H1 (cell line): Measurements from ENCODE around the gene UROS. TPM values are rescaled to one million over a fixed set of nuclear protein-coding genes. Genes with fewer than 3 reads are reported as not detected.

Experiments
- CTCF ChIA-PET: fragments of 300-600 bp; sonication (Branson Sonifier 250); formaldehyde crosslinking; loops from one replicate; lab custom pipeline; 2021; ENCODE audit not compliant: partially characterized antibody; lab: Charles Lee
- POLR2A ChIA-PET: fragments of 300-600 bp; sonication (Branson Sonifier 250); formaldehyde crosslinking; loops from one replicate; lab custom pipeline; 2021; ENCODE audit warnings: inconsistent platforms; ENCODE audit not compliant: partially characterized antibody; lab: Charles Lee
- DNase-seq, 2 experiments: peaks; one replicate each; pipeline versions ENCODE4 v3.0.0 to v3.0.0-alpha.2; 2010 to 2022; ENCODE audit warnings: low spot score in 2 of 2, low read depth in 1 of 2, mixed read lengths in 1 of 2
- FAIRE-seq: peaks from 2 replicates; lab custom pipeline; 2011; peaks lifted over from hg19 to GRCh38; lab: Jason Lieb, UNC
- H2AFZ ChIP-seq: 2 replicates; pipeline ENCODE4 v1.8.1; 2012; ENCODE audit warnings: low read length, inconsistent platforms
- H2AK5ac ChIP-seq: 2 replicates; pipeline ENCODE4 v1.6.1; 2013; ENCODE audit warnings: low read depth, low read length
- H2BK120ac ChIP-seq: replicated peaks from 2 replicates; pipeline ENCODE3; 2013; ENCODE audit warnings: low read depth, low read length, inconsistent platforms
- H2BK12ac ChIP-seq: 2 replicates; pipeline ENCODE4 v1.6.1; 2013; ENCODE audit warnings: low read depth, low read length
- H2BK15ac ChIP-seq: 2 replicates; pipeline ENCODE4 v1.6.1; 2013; ENCODE audit warnings: low read length
- H2BK20ac ChIP-seq: 2 replicates; pipeline ENCODE4 v1.6.1; 2013; ENCODE audit warnings: low read length
- H2BK5ac ChIP-seq: 2 replicates; pipeline ENCODE4 v1.6.1; 2013; ENCODE audit warnings: low read depth, low read length
- H3K14ac ChIP-seq: 2 replicates; pipeline ENCODE4 v1.6.1; 2013; ENCODE audit warnings: inconsistent platforms; ENCODE audit not compliant: insufficient read length
- H3K18ac ChIP-seq: 2 replicates; pipeline ENCODE4 v1.6.1; 2013; ENCODE audit warnings: low read length; ENCODE audit errors: extremely low read depth
- H3K23ac ChIP-seq: 2 replicates; pipeline ENCODE4 v1.6.1; 2013; ENCODE audit warnings: inconsistent platforms; ENCODE audit not compliant: insufficient read length
- H3K23me2 ChIP-seq: 2 replicates; pipeline ENCODE4 v1.6.1; 2013; ENCODE audit warnings: low read depth, low read length
- H3K27ac ChIP-seq: 2 replicates; pipeline ENCODE4 v1.6.1; 2011; ENCODE audit warnings: low read depth, low read length, inconsistent platforms
- H3K27me3 ChIP-seq, 4 experiments: replicated peaks in 1 of 4; 1 replicate in 1 of 4; 2 replicates in 3 of 4; pipeline versions ENCODE4 v1.6.1 to v1.8.1; 2011 to 2013; ENCODE audit warnings: low read length in 3 of 4, mild to moderate bottlenecking in 3 of 4, inconsistent platforms in 2 of 4, mixed read lengths in 2 of 4, moderate library complexity in 1 of 4; ENCODE audit not compliant: control insufficient read depth in 3 of 4, insufficient read depth in 3 of 4; ENCODE audit errors: extremely low read depth in 1 of 4
- H3K36me3 ChIP-seq, 4 experiments: 2 replicates each; pipeline versions ENCODE4 v1.6.1 to v1.8.1; 2011 to 2013; ENCODE audit warnings: mild to moderate bottlenecking in 4 of 4, low read length in 3 of 4, moderate library complexity in 2 of 4, control low read depth in 1 of 4, inconsistent platforms in 1 of 4; ENCODE audit not compliant: insufficient read depth in 4 of 4, control insufficient read depth in 2 of 4
- H3K4ac ChIP-seq: replicated peaks from 2 replicates; pipeline ENCODE3; 2013; ENCODE audit warnings: low read length, low read depth, mixed read lengths, inconsistent platforms; ENCODE audit not compliant: insufficient read length
- H3K4me1 ChIP-seq, 4 experiments: replicated peaks in 1 of 4; 1 replicate in 1 of 4; 2 replicates in 3 of 4; pipeline versions ENCODE4 v1.6.1 to v1.8.1; 2011 to 2013; ENCODE audit warnings: low read length in 3 of 4, inconsistent platforms in 2 of 4, mixed read lengths in 1 of 4; ENCODE audit not compliant: insufficient read depth in 4 of 4, control insufficient read depth in 3 of 4
- H3K4me2 ChIP-seq, 2 experiments: 2 replicates each; pipeline versions ENCODE4 v1.6.1 to v1.8.1; 2011 to 2013; ENCODE audit warnings: low read depth in 2 of 2, low read length in 2 of 2, control low read depth in 1 of 2, inconsistent platforms in 1 of 2, mild to moderate bottlenecking in 1 of 2; ENCODE audit not compliant: insufficient read depth in 1 of 2
- H3K4me3 ChIP-seq, 4 experiments: fragments of 200-600, 300-600 bp in 1 of 4; sonication (generic), shearing (Covaris generic), sonication (Bioruptor Twin) in 1 of 4; 2 replicates each; pipeline versions ENCODE4 v1.5.1 to v1.8.1; 2011 to 2016; ENCODE audit warnings: low read length in 4 of 4, low read depth in 3 of 4, control low read depth in 2 of 4, inconsistent platforms in 2 of 4, mild to moderate bottlenecking in 2 of 4, mixed read lengths in 1 of 4, moderate library complexity in 1 of 4; ENCODE audit not compliant: insufficient read depth in 2 of 4; ENCODE audit errors: extremely low read depth in 1 of 4
- H3K56ac ChIP-seq: replicated peaks from 2 replicates; pipeline ENCODE3; 2013; ENCODE audit warnings: low read depth, mild to moderate bottlenecking, mixed read lengths, low read length, inconsistent platforms; ENCODE audit not compliant: insufficient read length
- H3K79me1 ChIP-seq: 2 replicates; pipeline ENCODE4 v1.6.1; 2013; ENCODE audit warnings: low read depth, low read length, control low read depth
- H3K79me2 ChIP-seq, 2 experiments: 2 replicates each; pipeline versions ENCODE4 v1.6.1 to v1.8.1; 2012 to 2013; ENCODE audit warnings: low read length in 2 of 2, mild to moderate bottlenecking in 2 of 2, inconsistent platforms in 1 of 2; ENCODE audit not compliant: insufficient read depth in 2 of 2, control insufficient read depth in 1 of 2
- H3K9ac ChIP-seq, 4 experiments: replicated peaks in 1 of 4; 1 replicate in 1 of 4; 2 replicates in 3 of 4; pipeline versions ENCODE4 v1.6.1 to v1.8.1; 2011 to 2013; ENCODE audit warnings: low read depth in 3 of 4, low read length in 3 of 4, control low read depth in 2 of 4, mild to moderate bottlenecking in 2 of 4, moderate library complexity in 2 of 4, inconsistent platforms in 1 of 4; ENCODE audit errors: extremely low read depth in 1 of 4
- H3K9me3 ChIP-seq, 2 experiments: 2 replicates each; pipeline versions ENCODE4 v1.6.1 to v1.8.1; 2012 to 2013; ENCODE audit warnings: mild to moderate bottlenecking in 2 of 2, moderate library complexity in 2 of 2, control low read depth in 1 of 2, inconsistent platforms in 1 of 2, low read depth in 1 of 2, low read length in 1 of 2, mixed read lengths in 1 of 2; ENCODE audit not compliant: insufficient read depth in 2 of 2
- H4K20me1 ChIP-seq, 2 experiments: replicated peaks in 1 of 2; 2 replicates each; pipeline versions ENCODE3 to v1.8.1; 2011 to 2013; ENCODE audit warnings: inconsistent platforms in 2 of 2, low read length in 2 of 2, mild to moderate bottlenecking in 1 of 2; ENCODE audit not compliant: insufficient read depth in 2 of 2, control insufficient read depth in 1 of 2
- H4K5ac ChIP-seq: 2 replicates; pipeline ENCODE4 v1.6.1; 2013; ENCODE audit warnings: low read length, low read depth, mixed read lengths, inconsistent platforms; ENCODE audit not compliant: insufficient read length
- H4K8ac ChIP-seq: 2 replicates; pipeline ENCODE4 v1.8.0; 2013; ENCODE audit warnings: mild to moderate bottlenecking, moderate library complexity, low read length, inconsistent platforms; ENCODE audit not compliant: insufficient read depth; ENCODE audit errors: extremely low read depth
- H4K91ac ChIP-seq: replicated peaks from 2 replicates; pipeline ENCODE3; 2013; ENCODE audit warnings: low read length, mixed read lengths, inconsistent platforms; ENCODE audit not compliant: insufficient read length
- BCL11A ChIP-seq, 2 experiments: IDR thresholded peaks; one replicate each; pipeline ENCODE4 v1.6.1; 2011; ENCODE audit warnings: low read depth in 2 of 2, low read length in 2 of 2, mild to moderate bottlenecking in 2 of 2
- BRCA1 ChIP-seq: IDR thresholded peaks from 2 replicates; pipeline ENCODE4 v1.6.1; 2012; ENCODE audit warnings: low read depth, low read length, improper control_type of control experiment
- CHD2 ChIP-seq: IDR thresholded peaks from 2 replicates; pipeline ENCODE4 v1.6.1; 2012; ENCODE audit warnings: low read length, improper control_type of control experiment
- EP300 ChIP-seq, 2 experiments: IDR thresholded peaks; 1 replicate in 1 of 2; 2 replicates in 1 of 2; pipeline ENCODE4 v1.6.1; 2011 to 2012; ENCODE audit warnings: low read depth in 2 of 2, low read length in 2 of 2, mild to moderate bottlenecking in 2 of 2, borderline replicate concordance in 1 of 2, inconsistent platforms in 1 of 2, moderate library complexity in 1 of 2
- HDAC2 ChIP-seq, 2 experiments: fragments of 300-600 bp in 1 of 2; sonication (generic) in 1 of 2; IDR thresholded peaks; 2 replicates each; pipeline ENCODE4 v1.6.1; 2011 to 2012; ENCODE audit warnings: low read depth in 2 of 2, low read length in 2 of 2, mild to moderate bottlenecking in 2 of 2, moderate library complexity in 2 of 2, borderline replicate concordance in 1 of 2, inconsistent platforms in 1 of 2
- KDM5A ChIP-seq: fragments of 200-600 bp; IDR thresholded peaks from 2 replicates; pipeline ENCODE4 v1.7.1; 2012; ENCODE audit warnings: mild to moderate bottlenecking, low read length, inconsistent platforms, mixed read lengths
- RFX5 ChIP-seq: IDR thresholded peaks from 2 replicates; pipeline ENCODE4 v1.6.1; 2011; ENCODE audit warnings: low read depth, low read length, improper control_type of control experiment, borderline replicate concordance
- RXRA ChIP-seq: IDR thresholded peaks from 2 replicates; pipeline ENCODE4 v1.6.1; 2011; ENCODE audit warnings: low read depth, mild to moderate bottlenecking, low read length, moderate library complexity; ENCODE audit not compliant: insufficient read depth
- SIN3A ChIP-seq, 2 experiments: IDR thresholded peaks in 1 of 2; conservative IDR thresholded peaks in 1 of 2; 2 replicates each; pipeline ENCODE4 v1.6.1; 2011 to 2012; ENCODE audit warnings: low read length in 2 of 2, improper control_type of control experiment in 1 of 2, low read depth in 1 of 2, mild to moderate bottlenecking in 1 of 2
- SIRT6 ChIP-seq: IDR thresholded peaks from one replicate; pipeline ENCODE4 v1.7.1; 2012; ENCODE audit warnings: low read length, inconsistent platforms
- SRF ChIP-seq: IDR thresholded peaks from 2 replicates; pipeline ENCODE4 v1.6.1; 2011; ENCODE audit warnings: mild to moderate bottlenecking, low read depth, low read length, moderate library complexity
- TAF7 ChIP-seq: optimal IDR thresholded peaks from 2 replicates; pipeline ENCODE3; 2011; ENCODE audit warnings: low read depth, mild to moderate bottlenecking, inconsistent platforms, low read length, moderate library complexity, borderline replicate concordance
- TBP ChIP-seq: IDR thresholded peaks from 2 replicates; pipeline ENCODE4 v1.6.1; 2011; ENCODE audit warnings: low read depth, low read length, improper control_type of control experiment
- YY1 ChIP-seq: IDR thresholded peaks from 2 replicates; pipeline ENCODE4 v1.6.1; 2011; ENCODE audit warnings: low read depth, mild to moderate bottlenecking, low read length
- whole genome bisulfite sequencing, 2 experiments: shearing (Covaris generic) in 1 of 2; methylation state at CpG; one replicate each; pipeline versions ENCODE4 v1.1.6 to v1.1.7; 2013 to 2015; ENCODE audit warnings: low lambda C conversion rate in 2 of 2, mixed read lengths in 2 of 2, inconsistent platforms in 1 of 2, low coverage in 1 of 2, missing lambda C conversion rate in 1 of 2; ENCODE audit not compliant: insufficient replicate concordance in 2 of 2, insufficient coverage in 1 of 2, insufficient read length in 1 of 2; ENCODE audit errors: extremely low coverage in 1 of 2, missing lambda C conversion rate in 1 of 2; 5-methylcytosine and 5-hydroxymethylcytosine counted together
- polyA plus RNA-seq, 7 experiments: library from polyadenylated mRNA; depleted of rRNA in 3 of 7; stranded (reverse) in 5 of 7; unstranded in 2 of 7; fragments of >200 nt in 5 of 7; fragments of 200-250 nt in 2 of 7; gene quantifications; 1 replicate in 5 of 7; 2 replicates in 1 of 7; 4 replicates in 1 of 7; pipeline versions ENCODE4 v1.2.1 to v1.2.3, GENCODE V29; 2011 to 2013; ENCODE audit warnings: missing spikeins in 2 of 7, mixed read lengths in 2 of 7
- total RNA-seq: library from RNA; stranded (reverse); fragmentation: NEBNext Ultra II Directional; extraction: Animal tissue kit (Norgen Biotek cat#: 25700); gene quantifications from 2 replicates; pipeline ENCODE4 v1.2.1, GENCODE V29; 2021

UROS gene
- total and polyA plus RNA-seq, 2 of the 8 experiments (the other 6 are each of a cell fraction or from before 2014, with no cell fraction given): 45.6 to 58.0 TPM

GRCh38 chr10:125871338-125871737 lies 48.3 kb upstream of the UROS start:
- Histone ChIP-seq H3K14ac (no peak overlapping the region), H2BK120ac (no peak overlapping the region), H3K23ac (no peak overlapping the region), H3K23me2 (no peaks in the 10 kb centered on the region), H3K18ac (no peak overlapping the region), H3K9me3 (peaks cover 8 to 11% of the 10 kb centered on the region in 2 experiments), H2BK15ac (no peak overlapping the region), H3K56ac (no peak overlapping the region), H2AK5ac (no peak overlapping the region), H3K4me1 (no peaks in the 10 kb centered on the region), H3K27ac (no peak overlapping the region), H4K8ac (no peak overlapping the region), H3K4ac (no peak overlapping the region), H2AFZ (no peak overlapping the region), H4K91ac (no peak overlapping the region), H2BK12ac (no peak overlapping the region), H2BK5ac (no peak overlapping the region), H3K36me3 (peaks cover 0 to 17% (median 2%) of the 10 kb centered on the region in 4 experiments; a peak in 5 of 8 replicates), H3K4me2 (no peak overlapping the region), H4K20me1 (peaks cover 0 to 2% of the 10 kb centered on the region in 2 experiments), H4K5ac (no peak overlapping the region), H2BK20ac (no peak overlapping the region), H3K9ac (no peak overlapping the region), H3K4me3 (no peak overlapping the region), H3K27me3 (no peaks in the 10 kb centered on the region), H3K79me1 (no peaks in the 10 kb centered on the region), H3K79me2 (no peaks in the 10 kb centered on the region)
- DNase-seq (no peak), FAIRE-seq (no peak)
- CTCF ChIA-PET: interaction anchor here (1.8 kb wide), 1 partner anchor 109 kb away, joined by 4 read pairs; no protein-coding TSS in a partner anchor
- WGBS, 2 experiments: 86% methylated on average over 4 of the region's 4 CpGs; no CpG with 5 or more reads in 1 of the 2 experiments
- POLR2A ChIA-PET: interaction anchor here (0.9 kb wide), 1 partner anchor 18 kb away, joined by 3 read pairs; no protein-coding TSS in a partner anchor
- no peak for TF ChIP-seq SIN3A (conservative IDR thresholded peaks at IDR 0.05 in 1 of 2, IDR thresholded peaks at IDR 0.05 in 1 of 2; ENCODE audit: low read depth in 1 of 2, low read length in 2 of 2)
- no peak for TF ChIP-seq SRF
- no peak for TF ChIP-seq BRCA1
- TF ChIP-seq SIRT6: no peak
- TF ChIP-seq TBP: no peak
- no peak for TF ChIP-seq YY1
- no peak for TF ChIP-seq RFX5
- no peak for TF ChIP-seq CHD2
- TF ChIP-seq RXRA: no peak
- no peak for TF ChIP-seq TAF7
- no peak for TF ChIP-seq KDM5A
- TF ChIP-seq HDAC2 (IDR thresholded peaks at IDR 0.05; ENCODE audit: borderline replicate concordance in 1 of 2, low read depth in 2 of 2, low read length in 2 of 2): no peak
- no peak for TF ChIP-seq BCL11A (IDR thresholded peaks at IDR 0.05; ENCODE audit: low read depth in 2 of 2, low read length in 2 of 2)
- no peak for TF ChIP-seq EP300 (IDR thresholded peaks at IDR 0.05; ENCODE audit: borderline replicate concordance in 1 of 2, low read depth in 2 of 2, low read length in 2 of 2)
